NCI-H187 (cell line): ENCODE results near the gene GYS2.
"Not testable (repeated sequence)": the region's sequence is repeated elsewhere in the genome, so short reads cannot be mapped to it uniquely, and the experiment has no call there.

ENCODE experiments used
- DNase-seq, 2 experiments: peaks; one replicate each; lab custom pipeline; 2025; lab: John Stamatoyannopoulos, UW

Gene GYS2

DNA sequence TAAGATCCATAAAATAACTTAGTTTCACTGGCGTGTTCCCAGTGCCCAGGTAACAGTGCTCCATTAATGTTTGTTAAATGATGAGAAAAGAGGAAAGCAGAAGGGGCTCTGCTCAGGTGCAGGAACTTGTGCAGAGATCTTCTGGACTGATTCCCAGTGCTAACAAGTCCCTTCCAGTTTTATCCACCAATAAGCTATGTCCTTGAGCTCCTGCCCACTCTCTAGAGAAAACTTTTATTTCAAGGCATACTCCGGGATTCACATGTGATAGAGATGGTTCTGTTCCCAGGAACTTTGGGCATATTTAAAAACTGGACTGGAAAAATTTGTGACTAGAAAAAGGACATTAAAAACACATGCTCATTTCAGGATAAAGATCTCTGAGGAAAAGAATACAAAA is 1.9 kb downstream of the GYS2 start:
- no peak for DNase-seq

DNA sequence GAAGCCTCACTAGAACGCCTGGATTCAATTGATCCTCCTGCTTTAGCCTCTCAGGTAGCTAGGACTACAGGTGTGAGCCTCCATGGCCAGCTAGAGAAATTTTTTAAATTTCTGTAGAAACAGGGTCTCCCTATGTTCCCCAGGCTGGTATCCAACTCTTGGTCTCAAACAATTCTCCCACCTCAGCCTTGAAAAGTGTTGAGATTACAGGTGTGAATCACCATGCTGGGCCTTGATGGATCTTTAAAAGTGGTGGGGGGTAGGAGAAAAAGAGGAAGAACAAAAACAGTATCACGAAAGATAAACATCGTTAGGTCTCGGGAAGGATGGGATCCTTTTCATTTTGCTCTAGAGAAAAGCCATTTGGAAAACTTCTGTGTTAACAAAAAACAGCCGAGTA is 4.5 kb downstream of the GYS2 start:
- DNase-seq: no peak

DNA sequence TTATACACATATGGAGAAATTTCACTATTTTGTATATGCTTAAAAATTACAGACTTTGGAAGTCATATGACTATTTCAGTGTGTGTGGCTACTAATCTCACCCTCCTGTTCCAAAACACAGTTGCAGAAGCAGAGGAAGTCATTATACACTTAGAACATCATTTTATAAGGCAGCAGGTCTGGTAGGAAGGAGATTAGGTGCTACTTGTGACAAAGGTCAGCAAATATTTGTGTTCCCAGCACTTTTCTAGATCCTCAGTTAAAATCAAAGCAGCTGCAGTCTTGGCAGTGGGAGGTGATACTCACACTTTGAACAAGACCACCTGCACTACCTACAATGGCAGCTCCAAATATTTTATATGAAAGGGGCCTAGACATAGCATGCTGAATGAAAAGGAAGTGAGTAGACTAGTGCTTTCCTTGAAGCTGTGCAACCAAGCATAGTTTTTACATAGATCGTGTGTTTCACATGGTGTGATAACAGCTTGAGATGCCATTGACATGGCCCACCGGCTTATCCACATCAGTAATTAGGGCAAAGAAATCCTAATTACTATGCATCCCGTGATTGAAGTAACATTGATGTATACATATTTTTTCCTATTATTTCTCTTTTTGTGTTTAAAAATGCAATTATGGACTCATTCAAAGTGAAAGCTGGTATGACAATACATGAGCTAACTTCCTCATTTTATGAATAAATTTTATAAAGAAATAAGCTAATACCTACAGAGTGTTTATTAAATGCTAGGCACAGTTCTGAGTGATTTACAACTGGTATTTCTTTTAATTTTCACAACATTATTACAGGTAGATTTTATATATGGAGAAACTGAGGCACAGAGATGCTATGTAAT is 5.3 kb downstream of the GYS2 start:
- no peak for DNase-seq

DNA sequence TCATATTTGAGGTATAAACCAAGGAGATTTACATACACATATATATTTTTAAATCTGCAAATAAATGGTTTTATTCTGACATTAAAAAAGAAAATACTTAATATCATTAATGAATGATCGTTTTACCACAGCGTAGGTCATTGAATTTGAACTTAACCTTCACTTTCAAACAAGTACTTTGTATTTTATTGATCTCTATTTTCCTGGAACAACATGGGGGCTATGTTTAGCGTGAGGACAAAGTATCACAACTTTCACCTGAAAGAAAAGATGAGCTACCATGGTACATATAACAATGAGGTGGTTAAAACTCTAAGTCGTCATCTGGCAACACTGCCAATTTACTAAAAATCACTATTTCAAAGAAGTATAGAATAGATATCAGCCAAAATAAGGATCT is 6.0 kb downstream of the GYS2 start:
- no peak for DNase-seq

DNA sequence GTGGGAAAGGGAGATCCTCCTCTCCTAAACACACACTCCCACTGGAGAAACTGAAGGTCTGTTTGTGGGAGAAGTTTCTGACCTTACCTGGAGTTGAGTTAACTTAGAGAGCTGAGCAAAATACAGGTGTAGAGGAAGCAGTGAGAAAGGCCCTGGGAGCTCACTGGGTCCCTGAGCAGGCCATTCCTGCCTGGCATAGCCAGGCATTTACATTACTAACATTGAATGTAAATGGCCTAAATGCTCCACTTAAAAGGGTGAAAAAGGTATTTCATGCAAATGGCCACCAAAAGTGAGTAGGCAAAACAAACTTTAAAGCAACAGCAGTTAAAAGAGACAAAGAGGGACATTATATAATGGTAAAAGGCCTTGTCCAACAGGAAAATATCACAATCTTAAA is 9.3 kb downstream of the GYS2 start:
- DNase-seq: not testable (repeated sequence)

DNA sequence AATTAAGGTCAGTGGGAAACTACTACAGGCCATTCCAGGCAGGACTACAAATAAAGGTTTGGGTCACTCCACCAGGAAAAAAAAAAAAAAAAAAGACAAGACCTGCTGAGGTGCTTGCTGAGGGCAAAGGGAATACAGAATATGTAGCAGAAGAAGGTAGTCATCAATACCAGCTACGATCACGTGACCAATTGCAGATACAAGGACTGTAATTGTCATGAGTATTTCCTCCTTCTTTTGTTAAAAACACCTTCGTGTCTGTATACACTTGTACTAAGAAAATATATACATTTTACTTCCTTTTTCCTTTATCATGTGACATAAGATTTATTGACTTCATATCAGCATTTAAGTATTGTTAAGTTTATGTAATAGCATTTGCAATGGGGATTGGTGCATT is 19.2 kb downstream of the GYS2 start:
- DNase-seq: no peak

DNA sequence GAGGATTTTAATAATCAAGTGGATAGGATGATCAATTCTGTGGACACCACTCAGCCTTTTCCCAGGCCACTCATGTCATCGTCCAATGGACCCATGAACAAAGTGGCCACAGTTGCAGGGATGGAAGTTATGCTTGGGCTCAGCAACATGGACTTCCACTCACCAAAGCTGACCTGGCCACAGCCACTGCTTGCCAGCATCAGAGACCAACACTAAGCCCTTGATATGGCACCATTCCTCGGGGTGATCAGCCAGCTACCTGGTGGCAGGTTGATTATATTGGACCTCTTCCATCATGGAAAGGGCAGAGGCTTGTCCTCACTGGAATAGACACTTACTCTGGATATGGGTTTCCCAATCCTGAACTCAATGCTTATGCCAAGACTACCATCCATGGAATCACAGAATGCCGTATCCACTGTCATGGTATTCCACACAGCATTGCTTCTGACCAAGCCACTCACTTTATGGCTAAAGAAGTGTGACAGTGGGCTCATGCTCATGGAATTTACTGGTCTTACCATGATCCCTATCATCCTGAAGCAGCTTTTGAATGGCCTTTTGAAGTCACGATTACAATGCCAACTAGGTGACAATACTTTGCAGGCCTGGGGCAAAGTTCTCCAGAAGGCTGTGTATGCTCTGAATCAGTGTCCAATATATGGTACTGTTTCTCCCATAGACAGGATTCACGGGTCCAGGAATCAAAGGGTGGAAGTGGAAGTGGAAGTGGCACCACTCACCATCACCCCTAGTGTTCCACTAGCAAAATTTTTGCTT is 20.1 kb downstream of the GYS2 start:
- not testable (repeated sequence) for DNase-seq

DNA sequence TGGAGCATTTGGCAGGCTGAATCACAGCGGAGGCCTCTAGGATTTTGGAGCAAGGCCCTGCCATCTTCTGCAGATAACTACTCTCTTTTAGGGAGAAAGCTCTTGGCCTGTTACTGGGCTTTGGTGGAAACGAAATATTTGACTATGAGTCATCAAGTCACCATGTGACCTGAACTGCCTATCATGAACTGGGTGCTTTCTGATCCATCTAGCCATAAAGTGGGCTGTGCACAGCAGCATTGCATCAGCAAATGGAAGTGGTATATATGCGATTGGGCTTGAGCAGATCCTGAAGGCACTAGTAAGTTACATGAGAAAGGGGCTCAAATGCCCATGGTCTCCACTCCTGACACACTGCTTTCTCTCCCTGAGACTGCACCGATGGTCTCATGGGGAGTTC is 21.1 kb downstream of the GYS2 start:
- no peak for DNase-seq

DNA sequence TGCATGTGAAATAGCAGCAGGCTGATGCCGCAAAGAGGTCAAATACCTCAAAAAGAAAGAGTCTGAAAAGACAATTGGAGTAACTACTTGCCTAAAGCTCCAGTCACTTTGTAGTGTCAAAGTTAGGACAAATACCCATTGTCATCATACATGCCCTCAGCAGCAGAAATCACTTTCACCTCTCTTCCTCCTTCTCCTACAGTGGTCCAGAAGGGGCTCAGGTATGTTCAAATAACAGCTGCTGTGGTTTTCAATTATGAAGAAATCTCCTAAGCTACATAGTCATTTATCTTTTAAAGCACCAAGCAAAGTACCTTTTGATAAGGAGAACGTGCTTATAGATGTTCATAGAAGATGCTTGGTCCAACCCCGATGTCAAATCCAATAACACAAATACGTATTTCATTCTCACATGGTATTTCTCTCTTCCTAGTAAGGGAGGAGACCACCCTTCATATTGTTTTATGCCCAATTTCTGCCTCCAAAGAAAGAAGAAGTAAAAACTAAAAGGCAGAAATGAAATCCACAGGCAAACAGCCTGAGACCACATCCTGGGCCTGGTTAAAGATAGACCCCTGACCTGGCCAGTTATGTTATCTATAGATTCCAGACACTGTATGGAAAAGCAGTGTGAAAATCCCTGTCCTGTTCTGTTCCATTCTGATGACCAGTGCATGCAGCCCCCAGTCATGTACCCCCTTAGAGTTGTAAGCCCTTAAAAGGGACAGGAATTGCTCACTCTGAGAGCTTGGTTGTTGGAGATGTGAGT is 23.7 kb downstream of the GYS2 start:
- no peak for DNase-seq

DNA sequence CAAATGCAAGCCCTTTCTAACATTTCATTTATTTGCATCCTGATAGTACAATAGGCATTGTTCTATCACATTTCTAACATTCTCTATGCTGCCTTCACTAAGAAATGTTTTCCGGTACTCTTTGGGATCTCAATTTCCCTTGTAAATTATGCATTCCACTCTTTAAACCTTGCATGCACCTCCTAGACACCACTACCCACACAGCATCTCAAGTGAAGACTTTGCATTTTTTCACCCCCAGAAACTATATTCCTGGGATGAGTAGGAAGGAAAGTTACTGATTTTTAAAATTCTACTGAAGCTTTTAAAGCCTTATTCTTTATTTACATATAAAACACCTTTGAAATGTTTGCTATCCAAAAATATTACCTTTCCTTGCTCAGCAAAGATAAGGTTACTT is 27.1 kb downstream of the GYS2 start:
- no peak for DNase-seq

DNA sequence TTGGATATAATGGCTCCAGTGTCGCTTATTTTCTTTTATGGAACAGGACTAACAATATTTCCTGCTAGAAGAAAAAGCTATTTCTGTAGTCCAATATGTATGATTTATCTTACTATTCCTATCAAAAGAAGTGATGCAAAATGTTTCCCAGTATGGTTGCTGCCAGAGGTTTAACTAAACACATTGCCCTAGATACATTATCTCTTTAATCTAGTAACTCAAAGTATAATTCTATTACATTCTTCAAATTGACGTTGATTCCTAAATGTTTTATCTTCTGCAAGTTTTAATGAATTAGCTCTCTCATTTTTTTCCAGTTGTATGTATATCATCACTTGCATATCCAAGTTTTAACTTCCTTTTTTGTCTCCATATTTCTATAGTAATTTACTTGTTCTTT is 28.2 kb downstream of the GYS2 start:
- no peak for DNase-seq

DNA sequence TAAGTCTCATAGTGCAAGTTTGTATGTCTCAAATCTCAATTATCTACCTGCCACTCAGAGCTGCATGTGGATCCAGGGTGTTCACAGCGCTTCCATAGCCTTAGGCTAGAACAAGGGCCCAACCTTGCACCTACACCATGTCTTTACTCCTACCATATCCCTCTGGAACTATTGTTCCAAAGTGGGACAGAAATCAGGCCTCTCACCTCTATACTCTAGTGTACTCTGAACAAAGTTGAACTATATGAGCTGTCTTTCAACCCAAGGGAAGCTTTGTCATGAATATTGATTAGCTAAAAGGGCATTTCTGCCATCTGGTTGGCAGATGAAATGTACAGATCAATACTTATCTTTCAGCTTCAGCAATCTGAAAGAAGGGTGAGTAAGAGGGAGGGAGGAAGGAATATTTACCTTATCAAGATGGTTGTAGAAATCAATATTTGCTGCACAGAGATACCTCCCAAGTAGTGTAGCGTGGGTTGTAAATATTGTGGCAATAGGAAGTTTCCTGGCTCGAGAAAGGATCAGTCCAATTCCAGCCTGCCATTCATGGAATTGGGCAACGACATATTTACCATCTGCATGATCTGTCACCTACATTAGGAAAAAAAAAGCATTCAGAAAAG is 30.8 kb downstream of the GYS2 start:
- no peak for DNase-seq

DNA sequence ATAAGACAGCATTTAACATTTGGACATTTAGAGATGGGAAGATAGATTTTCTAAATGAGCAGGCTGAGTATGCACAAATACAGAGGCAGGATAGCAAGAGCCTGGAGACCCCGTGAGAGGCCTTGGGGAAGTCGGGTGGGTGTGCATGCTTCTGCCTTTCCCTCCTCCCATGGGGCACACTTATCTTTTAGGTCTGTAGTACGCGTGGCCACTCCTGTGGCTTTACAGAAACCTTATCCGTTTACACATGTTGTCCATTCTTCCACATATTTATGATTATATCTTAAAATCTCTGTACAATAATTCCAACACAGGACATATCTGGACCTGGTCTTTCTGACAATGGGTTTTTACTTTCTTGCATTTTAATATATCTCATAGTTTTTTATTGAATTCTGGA is 33.6 kb downstream of the GYS2 start:
- DNase-seq: no peak

DNA sequence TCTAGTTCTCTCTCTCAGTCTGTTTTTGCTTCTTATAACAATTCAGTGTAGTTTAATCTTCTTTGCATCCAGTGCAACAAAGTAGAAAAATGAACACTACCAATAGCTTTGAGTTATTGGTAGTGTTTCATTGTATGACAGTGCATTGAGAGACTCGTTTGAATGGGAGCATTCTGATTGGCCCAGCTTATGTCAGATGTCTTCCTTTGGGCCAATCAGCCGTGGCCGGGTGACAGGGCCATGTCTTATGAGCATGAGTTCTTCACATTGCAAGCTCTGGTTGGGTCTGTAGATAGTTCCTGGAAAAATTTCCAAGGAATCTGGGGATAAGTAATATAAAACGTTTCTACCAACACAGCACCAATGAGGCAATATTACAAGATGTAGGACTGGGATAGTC is 36.5 kb downstream of the GYS2 start:
- DNase-seq: no peak

DNA sequence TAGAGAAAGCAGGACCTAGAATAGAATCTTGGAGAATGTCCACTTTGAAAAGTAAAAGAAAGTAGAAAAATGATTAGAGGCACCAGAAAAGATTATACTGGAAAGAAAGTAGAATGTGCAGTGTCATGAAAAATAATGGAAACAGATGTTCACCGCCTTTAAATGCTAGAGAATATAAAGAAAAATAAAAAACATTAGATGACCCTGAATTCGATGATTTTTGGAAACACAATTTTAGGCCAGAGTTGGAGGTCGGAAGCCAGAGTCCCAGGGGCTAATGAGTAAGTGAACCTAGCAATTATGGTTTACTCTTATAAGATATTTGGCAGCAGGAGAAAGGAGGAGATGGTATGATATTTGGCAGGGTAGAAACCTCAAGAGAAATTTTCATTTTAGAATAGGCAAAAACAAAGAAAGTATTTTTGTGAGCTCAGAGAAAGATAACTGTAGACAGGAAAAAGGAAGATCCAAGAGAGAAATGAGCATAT is 37.7 kb downstream of the GYS2 start:
- DNase-seq: no peak

DNA sequence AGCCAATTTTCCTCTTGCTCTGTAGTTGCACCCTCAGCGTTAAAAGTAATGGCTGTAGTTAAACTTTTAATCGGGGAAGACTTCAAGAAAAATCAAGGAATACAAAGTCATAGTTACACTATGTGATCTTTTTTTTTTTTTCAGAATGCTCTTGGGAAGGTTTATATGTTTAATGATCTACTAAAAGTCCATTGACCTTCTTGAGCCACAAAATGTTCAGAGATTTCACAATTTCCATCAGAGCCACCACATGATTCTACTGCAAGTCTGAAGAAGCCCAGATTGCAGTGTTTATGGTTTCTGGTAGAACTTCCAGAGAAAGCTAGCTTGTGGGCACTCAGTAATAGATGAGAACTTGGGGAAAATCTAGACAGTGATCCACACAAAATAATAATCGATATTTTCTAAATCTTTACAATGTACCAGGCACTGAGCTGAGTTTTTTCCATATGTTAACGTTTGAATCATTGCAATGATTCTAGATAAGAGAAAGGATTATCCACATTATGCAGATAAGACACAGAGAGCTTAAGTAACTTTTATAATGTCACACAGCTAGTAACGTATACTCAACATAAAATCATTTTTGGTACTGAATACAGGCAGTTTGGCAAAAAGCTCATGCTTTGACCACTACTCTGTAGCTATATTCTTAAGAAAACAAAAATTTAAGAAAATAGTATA is 38.3 kb downstream of the GYS2 start:
- DNase-seq: no peak

DNA sequence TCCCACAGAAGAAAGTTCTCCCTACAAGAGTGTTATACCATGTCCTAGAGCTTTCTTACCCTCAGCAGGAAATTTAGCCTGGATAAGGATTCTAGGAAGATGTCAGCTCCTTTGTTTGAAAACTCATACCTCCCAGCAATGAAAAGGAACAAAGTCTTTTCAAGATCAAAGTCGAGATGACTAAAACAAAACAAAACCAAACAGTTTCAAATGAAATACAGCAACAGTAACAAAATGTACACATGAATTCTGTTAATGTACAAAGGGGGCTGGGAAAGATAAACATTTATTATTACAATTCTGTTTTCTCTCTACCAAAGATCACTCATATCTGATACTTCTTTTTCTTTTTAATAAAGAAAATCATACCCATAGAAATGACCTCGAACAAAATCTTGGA is 41.8 kb downstream of the GYS2 start:
- DNase-seq: no peak

DNA sequence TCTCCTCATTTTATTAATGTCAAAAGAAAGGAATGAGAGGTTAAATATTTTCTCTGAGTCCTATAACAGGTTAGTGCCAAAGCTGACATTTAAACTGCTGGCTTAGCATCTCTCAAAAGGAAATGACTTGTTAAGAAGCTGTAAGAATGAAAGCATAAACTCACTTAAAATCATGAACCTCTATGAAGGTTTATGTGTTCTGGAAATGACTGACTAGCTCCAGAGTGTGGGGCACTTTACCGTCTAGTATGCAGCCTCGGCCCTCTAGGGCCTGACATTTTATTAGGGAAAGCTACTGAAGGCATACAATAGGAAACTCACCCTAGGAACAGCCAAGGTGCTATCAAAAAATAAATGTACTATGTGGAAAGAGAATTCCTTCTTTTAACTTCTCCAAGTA is 43.5 kb downstream of the GYS2 start:
- DNase-seq: no peak

DNA sequence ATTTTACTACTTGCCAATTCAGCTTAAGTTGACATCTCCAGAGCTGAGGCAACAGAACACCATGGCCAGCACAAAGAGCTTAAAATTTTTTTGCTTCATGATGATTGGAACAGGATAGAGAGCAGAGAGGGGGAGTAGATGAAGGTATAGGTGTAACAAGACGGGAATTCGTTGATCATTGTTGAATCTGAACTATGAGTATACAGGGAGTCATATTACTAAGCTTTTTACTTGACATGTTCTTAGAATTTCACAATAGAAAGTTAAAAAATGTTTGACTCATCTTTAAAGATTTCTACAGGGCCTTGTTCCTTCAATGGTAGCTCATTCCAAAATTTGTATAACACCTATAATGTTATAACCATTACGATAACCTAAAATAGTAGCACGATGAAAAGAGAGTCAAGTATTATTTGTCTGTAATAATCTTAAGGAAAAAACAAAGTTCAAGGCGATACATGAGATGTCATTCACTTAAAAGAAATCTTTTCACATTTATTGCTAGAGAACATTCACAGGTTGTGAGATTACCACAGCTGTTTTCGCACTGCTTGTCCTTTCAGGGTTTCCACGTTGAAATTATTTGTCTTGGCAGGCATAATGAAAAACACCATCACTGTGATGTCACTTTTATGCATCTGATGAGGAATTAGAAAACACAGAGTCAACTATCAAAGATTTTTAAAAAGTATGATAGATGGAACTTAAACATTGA is 44.6 kb downstream of the GYS2 start:
- no peak for DNase-seq

DNA sequence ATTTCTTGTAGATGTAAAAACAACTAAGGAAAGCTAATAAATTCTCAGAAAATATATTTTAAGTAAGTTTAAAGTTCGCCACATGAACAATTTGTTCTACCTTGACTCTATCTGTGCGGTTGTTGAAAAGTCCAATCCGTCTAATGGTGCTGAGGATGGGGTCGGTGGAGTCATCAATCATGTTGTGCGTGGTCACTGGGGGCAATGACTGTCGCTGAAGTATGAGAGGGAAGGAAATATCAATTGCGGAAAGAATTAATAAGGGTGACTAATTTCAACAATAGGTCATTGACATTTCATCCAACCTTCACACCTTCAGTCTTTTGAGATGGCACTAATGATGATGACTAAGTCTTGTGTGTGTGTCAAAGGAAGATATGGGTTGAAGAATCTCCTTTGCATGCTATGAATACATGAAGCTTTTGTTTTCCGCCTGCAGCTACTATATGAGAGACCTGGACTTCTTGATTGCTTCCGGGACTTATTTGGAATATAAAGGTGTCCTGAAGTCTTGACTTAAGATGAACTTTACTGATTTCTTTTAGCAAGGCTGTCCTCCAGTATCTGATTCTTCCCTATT is 46.5 kb downstream of the GYS2 start:
- no peak for DNase-seq

DNA sequence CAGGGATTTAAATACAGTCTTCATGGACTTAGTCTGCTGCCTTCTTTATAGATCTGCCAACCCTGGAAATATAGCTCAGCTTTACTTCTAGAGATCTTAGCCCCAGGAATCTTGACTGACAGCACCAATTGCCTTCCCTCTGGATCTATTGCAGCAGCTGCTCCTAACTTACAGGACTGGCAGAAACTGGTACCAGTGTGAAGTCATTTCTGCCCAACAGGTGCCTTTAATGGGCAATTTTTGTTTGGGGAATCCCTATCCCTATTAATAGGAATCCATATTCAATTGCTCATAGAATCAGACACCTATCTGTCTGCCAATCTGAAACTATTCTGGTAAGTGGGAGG is 51.3 kb downstream of the GYS2 start:
- DNase-seq: no peak
